ENCODE data around the gene NUBPL. TPM values are rescaled to one million over a fixed set of nuclear protein-coding genes. Genes with fewer than 3 reads are reported as not detected.
"Not testable (repeated sequence)": the region's sequence is repeated elsewhere in the genome, so short reads cannot be mapped to it uniquely, and the experiment has no call there.

Gene NUBPL
- total RNA-seq, 2 experiments from 2014 or later = 4.2 to 4.7 TPM

DNA sequence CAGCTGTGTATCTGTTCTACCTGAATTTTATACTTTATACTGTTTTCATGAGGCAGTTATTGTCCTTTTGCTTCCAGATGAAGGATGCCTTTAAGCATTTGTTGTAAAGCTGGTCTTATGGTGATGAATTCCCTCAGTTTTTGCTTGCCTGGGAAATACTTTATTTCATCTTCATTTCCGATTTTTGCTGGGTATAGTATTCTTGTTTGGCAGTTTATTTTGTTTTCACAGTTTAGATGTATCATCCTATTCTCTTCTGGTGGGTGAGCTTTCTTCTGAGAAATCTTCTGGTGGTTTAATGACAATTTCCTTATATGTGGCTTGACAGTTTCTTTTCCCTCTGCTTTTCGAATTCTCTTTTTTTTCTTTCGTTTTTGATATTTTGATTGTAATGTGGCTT lies 188.1 kb downstream of the NUBPL start:
- no peak overlapping the region for H3K27ac Mint-ChIP-seq
- H3K4me1 Mint-ChIP-seq = peaks cover 2% of the 10 kb centered on the region
- H3K4me3 Mint-ChIP-seq = no peak overlapping the region
- no peaks in the 10 kb centered on the region for H3K27me3 Mint-ChIP-seq
- POLR2A ChIA-PET = no interaction called here
- CTCF ChIA-PET = no interaction called here
- peaks cover 44% of the 10 kb centered on the region for H3K9me3 Mint-ChIP-seq
- DNase-seq = no peak
- peaks cover 11% of the 10 kb centered on the region for H3K36me3 Mint-ChIP-seq (ENCODE audit: low read depth)

DNA sequence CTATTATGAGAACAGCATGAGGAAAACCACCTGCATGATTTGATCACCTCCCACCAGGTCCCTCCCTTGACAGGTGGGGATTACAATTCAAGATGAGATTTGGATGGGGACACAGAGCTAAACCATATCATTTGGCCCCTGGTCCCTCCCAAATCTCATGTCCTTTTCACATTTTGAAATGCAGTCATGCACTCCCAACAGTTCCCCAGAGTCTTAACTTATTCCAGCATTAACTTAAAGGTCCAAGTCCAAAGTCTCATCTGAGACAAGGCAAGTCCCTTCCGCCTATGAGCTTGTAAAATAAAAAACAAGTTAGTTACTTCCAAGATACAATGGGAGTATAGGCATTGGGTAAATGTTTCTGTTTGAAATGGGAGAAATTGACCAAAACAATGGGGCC lies 189.8 kb downstream of the NUBPL start:
- H3K4me3 Mint-ChIP-seq, POLR2A ChIA-PET, DNase-seq, H3K4me1 Mint-ChIP-seq, CTCF ChIA-PET, H3K27me3 Mint-ChIP-seq, H3K27ac Mint-ChIP-seq: not testable (repeated sequence)
- peaks cover 11% of the 10 kb centered on the region for H3K36me3 Mint-ChIP-seq (ENCODE audit: low read depth)
- H3K9me3 Mint-ChIP-seq = peaks cover 39% of the 10 kb centered on the region

DNA sequence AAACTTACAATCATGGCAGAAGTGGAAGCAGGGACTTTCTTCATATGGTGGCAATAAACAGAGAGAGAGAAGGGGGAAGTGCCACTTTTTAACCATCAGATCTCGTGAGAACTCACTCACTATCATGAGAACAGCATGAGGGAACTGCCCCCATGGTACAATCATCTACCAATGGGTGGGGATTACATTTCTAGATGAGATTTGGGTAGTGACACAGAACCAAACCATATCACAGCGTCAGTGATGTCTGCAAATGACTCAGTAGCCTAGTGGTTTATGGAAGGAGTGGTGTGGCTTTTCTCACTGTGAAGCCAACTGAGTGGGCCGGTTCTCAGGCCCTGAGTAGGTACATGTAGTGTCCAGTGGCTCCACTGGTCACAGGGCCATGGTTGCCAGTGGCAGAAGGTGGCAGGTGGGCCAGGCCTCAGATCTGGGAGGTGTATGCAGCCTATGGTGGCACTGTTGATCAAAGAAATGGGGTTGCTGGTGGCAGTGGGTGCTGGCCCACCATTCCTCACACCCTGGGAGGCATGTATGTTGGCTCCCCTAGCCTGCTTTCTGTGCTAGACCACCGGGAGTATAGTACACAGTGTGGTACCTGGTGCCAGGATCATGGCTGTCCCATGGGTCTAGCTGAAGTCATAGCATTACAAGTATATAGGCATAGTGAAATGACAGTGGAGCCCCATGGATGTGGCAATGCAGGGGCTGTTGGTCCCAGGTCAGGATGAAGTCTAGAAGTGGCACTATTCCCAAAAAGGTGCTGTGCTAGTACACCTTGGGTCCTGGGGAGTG lies 191.9 kb downstream of the NUBPL start:
- peaks cover 8% of the 10 kb centered on the region for H3K36me3 Mint-ChIP-seq (ENCODE audit: low read depth)
- H3K4me1 Mint-ChIP-seq = peaks cover 2% of the 10 kb centered on the region
- no peak overlapping the region for H3K4me3 Mint-ChIP-seq
- DNase-seq = no peak
- no peak overlapping the region for H3K27ac Mint-ChIP-seq
- H3K27me3 Mint-ChIP-seq = no peaks in the 10 kb centered on the region
- POLR2A ChIA-PET = no interaction called here
- peaks cover 31% of the 10 kb centered on the region for H3K9me3 Mint-ChIP-seq
- CTCF ChIA-PET = no interaction called here

DNA sequence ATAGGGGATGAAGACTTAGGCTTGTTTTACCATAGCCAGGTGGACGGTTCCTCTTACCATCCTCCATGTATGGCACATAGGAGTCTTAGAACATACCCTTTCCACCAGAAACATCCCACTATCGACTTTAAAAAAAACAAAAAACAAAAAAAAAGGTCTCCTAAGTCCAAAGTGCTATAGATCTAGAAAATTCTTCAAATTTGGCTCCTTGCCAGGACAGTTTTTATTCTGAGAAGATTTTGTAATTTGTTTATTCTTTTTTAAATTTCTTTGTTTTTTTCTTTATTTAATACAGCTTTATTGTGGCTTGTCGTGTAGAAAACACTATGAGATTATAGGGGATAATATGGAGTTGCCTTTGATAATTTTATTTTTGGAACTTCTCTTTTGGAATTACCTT lies 197.7 kb downstream of the NUBPL start:
- ChIA-PET CTCF (no interaction called here), POLR2A (interaction anchor here (0.7 kb wide), 1 partner anchor 9 kb away, joined by 3 read pairs; no protein-coding TSS in a partner anchor)
- no peak overlapping the region for H3K4me3 Mint-ChIP-seq
- H3K9me3 Mint-ChIP-seq = no peaks in the 10 kb centered on the region
- H3K4me1 Mint-ChIP-seq = no peaks in the 10 kb centered on the region
- no peak for DNase-seq
- no peaks in the 10 kb centered on the region for H3K27me3 Mint-ChIP-seq
- H3K36me3 Mint-ChIP-seq (ENCODE audit: low read depth) = no peaks in the 10 kb centered on the region
- no peak overlapping the region for H3K27ac Mint-ChIP-seq

DNA sequence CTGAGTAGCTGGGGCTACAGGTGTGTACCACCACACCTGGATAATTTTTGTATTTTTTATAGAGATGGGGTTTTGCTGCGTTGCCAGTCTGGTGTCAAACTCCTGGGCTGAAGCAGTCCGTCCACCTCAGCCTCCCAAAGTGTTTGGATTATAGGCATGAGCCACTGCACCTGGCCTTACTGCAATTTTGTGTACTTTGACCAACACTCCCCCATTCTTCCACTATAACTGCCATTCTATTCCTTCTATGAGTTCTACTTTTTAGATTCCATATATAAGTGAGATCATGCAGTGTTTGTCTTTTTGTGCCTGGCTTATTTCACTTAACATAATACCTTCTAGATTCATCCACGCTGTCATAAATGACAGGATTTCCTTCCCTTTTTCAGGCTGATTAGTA lies 199.1 kb downstream of the NUBPL start:
- Mint-ChIP-seq H3K36me3 (ENCODE audit: low read depth) (no peaks in the 10 kb centered on the region), H3K27me3 (no peaks in the 10 kb centered on the region), H3K27ac (no peak overlapping the region), H3K9me3 (no peaks in the 10 kb centered on the region), H3K4me3 (no peak overlapping the region), H3K4me1 (no peaks in the 10 kb centered on the region)
- POLR2A ChIA-PET = no interaction called here
- CTCF ChIA-PET = no interaction called here
- DNase-seq = no peak

DNA sequence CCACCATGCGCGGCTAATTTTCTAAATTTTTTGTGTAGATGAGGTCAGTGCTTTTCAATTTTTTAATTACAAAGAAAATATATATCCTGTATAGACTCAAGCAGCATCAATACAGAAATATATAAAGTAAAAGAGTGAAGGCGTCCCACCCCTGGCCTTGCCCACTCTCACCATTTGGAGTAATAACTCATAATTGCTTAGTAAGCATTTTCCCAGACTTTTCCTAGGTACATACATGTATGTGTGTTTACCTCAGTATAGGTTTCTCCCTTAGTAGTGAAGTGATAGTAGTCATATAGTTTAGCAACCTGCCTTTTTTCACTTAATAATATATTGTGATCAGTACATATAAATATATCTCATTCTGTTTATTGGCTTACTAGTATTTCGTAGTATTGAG lies 200.1 kb downstream of the NUBPL start:
- H3K27ac Mint-ChIP-seq = no peak overlapping the region
- H3K9me3 Mint-ChIP-seq = peaks cover 3% of the 10 kb centered on the region
- no peak for DNase-seq
- H3K4me3 Mint-ChIP-seq = no peak overlapping the region
- no peaks in the 10 kb centered on the region for H3K36me3 Mint-ChIP-seq (ENCODE audit: low read depth)
- ChIA-PET CTCF (no interaction called here), POLR2A (no interaction called here)
- H3K27me3 Mint-ChIP-seq = no peaks in the 10 kb centered on the region
- H3K4me1 Mint-ChIP-seq = no peaks in the 10 kb centered on the region

- Mint-ChIP-seq H3K36me3 (ENCODE audit: low read depth) (no peaks in the 10 kb centered on the region), H3K27me3 (no peaks in the 10 kb centered on the region), H3K27ac (no peak overlapping the region), H3K4me3 (no peak overlapping the region), H3K9me3 (peaks cover 3% of the 10 kb centered on the region), H3K4me1 (no peaks in the 10 kb centered on the region)
- no peak for DNase-seq
- CTCF ChIA-PET = no interaction called here
- POLR2A ChIA-PET = no interaction called here
Observed at GRCh38 chr14:31763041-31763440, 201.8 kb downstream of the NUBPL start.

GRCh38 chr14:31766315-31766892 lies 205.2 kb downstream of the NUBPL start:
- Mint-ChIP-seq H3K4me3 (no peak overlapping the region), H3K36me3 (ENCODE audit: low read depth) (no peaks in the 10 kb centered on the region), H3K27me3 (no peaks in the 10 kb centered on the region), H3K27ac (no peak overlapping the region), H3K4me1 (no peaks in the 10 kb centered on the region), H3K9me3 (peaks cover 6% of the 10 kb centered on the region)
- ChIA-PET POLR2A (no interaction called here), CTCF (no interaction called here)
- DNase-seq = no peak

- H3K36me3 Mint-ChIP-seq (ENCODE audit: low read depth) = no peaks in the 10 kb centered on the region
- POLR2A ChIA-PET = interaction anchor here (0.5 kb wide), 1 partner anchor 9 kb away, joined by 3 read pairs; no protein-coding TSS in a partner anchor
- H3K27ac Mint-ChIP-seq = no peak overlapping the region
- DNase-seq = no peak
- H3K4me1 Mint-ChIP-seq = no peaks in the 10 kb centered on the region
- H3K27me3 Mint-ChIP-seq = no peaks in the 10 kb centered on the region
- CTCF ChIA-PET = no interaction called here
- H3K4me3 Mint-ChIP-seq = no peak overlapping the region
- H3K9me3 Mint-ChIP-seq = peaks cover 6% of the 10 kb centered on the region
Observed at GRCh38 chr14:31768355-31768754, 207.2 kb downstream of the NUBPL start.

- no peaks in the 10 kb centered on the region for H3K4me1 Mint-ChIP-seq
- H3K4me3 Mint-ChIP-seq = no peak overlapping the region
- no peaks in the 10 kb centered on the region for H3K27me3 Mint-ChIP-seq
- DNase-seq = no peak
- H3K27ac Mint-ChIP-seq = no peak overlapping the region
- POLR2A ChIA-PET = interaction anchor here (0.5 kb wide), 1 partner anchor 29 kb away, joined by 3 read pairs; no protein-coding TSS in a partner anchor
- CTCF ChIA-PET = no interaction called here
- no peaks in the 10 kb centered on the region for H3K36me3 Mint-ChIP-seq (ENCODE audit: low read depth)
- H3K9me3 Mint-ChIP-seq = peaks cover 9% of the 10 kb centered on the region
Observed at GRCh38 chr14:31770271-31770670, 209.1 kb downstream of the NUBPL start.

GRCh38 chr14:31774567-31774966 lies 213.4 kb downstream of the NUBPL start:
- ChIA-PET POLR2A (no interaction called here), CTCF (no interaction called here)
- no peak for DNase-seq
- no peak overlapping the region for H3K27ac Mint-ChIP-seq
- no peaks in the 10 kb centered on the region for H3K36me3 Mint-ChIP-seq (ENCODE audit: low read depth)
- H3K4me3 Mint-ChIP-seq = no peak overlapping the region
- H3K4me1 Mint-ChIP-seq = no peaks in the 10 kb centered on the region
- H3K9me3 Mint-ChIP-seq = peaks cover 10% of the 10 kb centered on the region
- H3K27me3 Mint-ChIP-seq = no peaks in the 10 kb centered on the region

- Mint-ChIP-seq H3K36me3 (ENCODE audit: low read depth) (no peaks in the 10 kb centered on the region), H3K9me3 (peaks cover 19% of the 10 kb centered on the region), H3K4me3 (no peak overlapping the region), H3K27ac (no peak overlapping the region), H3K27me3 (no peaks in the 10 kb centered on the region), H3K4me1 (no peaks in the 10 kb centered on the region)
- CTCF ChIA-PET = no interaction called here
- POLR2A ChIA-PET = no interaction called here
- DNase-seq = no peak
Observed at GRCh38 chr14:31777312-31777711, 216.1 kb downstream of the NUBPL start.

DNA sequence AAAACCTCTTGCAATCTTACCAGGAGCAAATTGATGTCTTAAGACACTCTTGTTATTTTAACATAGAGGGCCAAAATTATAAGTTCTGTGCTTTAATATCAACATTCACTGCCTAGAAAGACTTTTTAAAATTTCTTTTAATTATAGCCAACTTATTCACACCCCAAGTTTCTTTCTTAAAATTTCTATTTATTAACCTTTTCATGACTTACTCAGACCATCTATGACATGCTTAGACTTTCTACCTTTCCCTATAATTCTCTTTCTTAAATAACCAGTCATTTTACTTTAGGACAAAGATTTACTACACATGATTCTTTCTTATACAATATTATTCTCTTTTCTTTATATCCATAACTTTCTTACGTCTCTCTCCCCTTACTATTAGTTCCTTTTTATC lies 220.4 kb downstream of the NUBPL start:
- DNase-seq = no peak
- H3K9me3 Mint-ChIP-seq = peaks cover 16% of the 10 kb centered on the region
- ChIA-PET POLR2A (no interaction called here), CTCF (no interaction called here)
- H3K4me3 Mint-ChIP-seq = no peak overlapping the region
- no peak overlapping the region for H3K27ac Mint-ChIP-seq
- no peaks in the 10 kb centered on the region for H3K27me3 Mint-ChIP-seq
- no peaks in the 10 kb centered on the region for H3K36me3 Mint-ChIP-seq (ENCODE audit: low read depth)
- no peaks in the 10 kb centered on the region for H3K4me1 Mint-ChIP-seq

- H3K36me3 Mint-ChIP-seq (ENCODE audit: low read depth) = no peaks in the 10 kb centered on the region
- no peak for DNase-seq
- CTCF ChIA-PET = no interaction called here
- H3K4me1 Mint-ChIP-seq = no peaks in the 10 kb centered on the region
- no peak overlapping the region for H3K4me3 Mint-ChIP-seq
- no peak overlapping the region for H3K27ac Mint-ChIP-seq
- peaks cover 11% of the 10 kb centered on the region for H3K9me3 Mint-ChIP-seq
- H3K27me3 Mint-ChIP-seq = no peaks in the 10 kb centered on the region
- POLR2A ChIA-PET = no interaction called here
Observed at GRCh38 chr14:31785574-31785973, 224.4 kb downstream of the NUBPL start.

Measured in activated CD4-positive, alpha-beta memory T cell treated with anti-CD3 and anti-CD28 coated beads, Interleukin-2, amount 10 ng/mL, durations not matched to agents 7 days and 5 days (primary cell).